Skeletal muscle satellite cell (primary cell): ENCODE data around the gene PIKFYVE. TPM values are rescaled to one million over a fixed set of nuclear protein-coding genes. Genes with fewer than 3 reads are reported as not detected.
"Not testable (repeated sequence)": the region's sequence is repeated elsewhere in the genome, so short reads cannot be mapped to it uniquely, and the experiment has no call there.

ENCODE experiments used
- H3K27me3 ChIP-seq: 2 replicates; pipeline ENCODE4 v1.7.0; 2013; ENCODE audit warnings: low read length; ENCODE audit not compliant: control insufficient read depth, insufficient read depth
- H3K36me3 ChIP-seq: 2 replicates; pipeline ENCODE4 v1.7.0; 2013; ENCODE audit warnings: mild to moderate bottlenecking, control low read depth, low read length; ENCODE audit not compliant: insufficient read depth
- H3K4me1 ChIP-seq: 2 replicates; pipeline ENCODE4 v1.7.0; 2013; ENCODE audit warnings: low read length; ENCODE audit not compliant: control insufficient read depth, insufficient read depth
- H3K4me2 ChIP-seq: 2 replicates; pipeline ENCODE4 v1.7.0; 2013; ENCODE audit warnings: mild to moderate bottlenecking, low read length
- H3K4me3 ChIP-seq: 2 replicates; pipeline ENCODE4 v1.7.0; 2013; ENCODE audit warnings: low read length
- H3K9ac ChIP-seq: 2 replicates; pipeline ENCODE4 v1.7.0; 2013; ENCODE audit warnings: mild to moderate bottlenecking, low read depth, low read length, moderate library complexity
- H3K9me3 ChIP-seq: replicated peaks from 2 replicates; pipeline ENCODE4 v1.7.0; 2013; ENCODE audit warnings: mild to moderate bottlenecking, control low read depth, low read length
- total RNA-seq: library from RNA; depleted of rRNA; stranded (reverse); fragments of >200 nt; gene quantifications from 2 replicates; pipeline ENCODE4 v1.2.3, GENCODE V29; 2012; rRNA removed

The PIKFYVE gene, protein sequence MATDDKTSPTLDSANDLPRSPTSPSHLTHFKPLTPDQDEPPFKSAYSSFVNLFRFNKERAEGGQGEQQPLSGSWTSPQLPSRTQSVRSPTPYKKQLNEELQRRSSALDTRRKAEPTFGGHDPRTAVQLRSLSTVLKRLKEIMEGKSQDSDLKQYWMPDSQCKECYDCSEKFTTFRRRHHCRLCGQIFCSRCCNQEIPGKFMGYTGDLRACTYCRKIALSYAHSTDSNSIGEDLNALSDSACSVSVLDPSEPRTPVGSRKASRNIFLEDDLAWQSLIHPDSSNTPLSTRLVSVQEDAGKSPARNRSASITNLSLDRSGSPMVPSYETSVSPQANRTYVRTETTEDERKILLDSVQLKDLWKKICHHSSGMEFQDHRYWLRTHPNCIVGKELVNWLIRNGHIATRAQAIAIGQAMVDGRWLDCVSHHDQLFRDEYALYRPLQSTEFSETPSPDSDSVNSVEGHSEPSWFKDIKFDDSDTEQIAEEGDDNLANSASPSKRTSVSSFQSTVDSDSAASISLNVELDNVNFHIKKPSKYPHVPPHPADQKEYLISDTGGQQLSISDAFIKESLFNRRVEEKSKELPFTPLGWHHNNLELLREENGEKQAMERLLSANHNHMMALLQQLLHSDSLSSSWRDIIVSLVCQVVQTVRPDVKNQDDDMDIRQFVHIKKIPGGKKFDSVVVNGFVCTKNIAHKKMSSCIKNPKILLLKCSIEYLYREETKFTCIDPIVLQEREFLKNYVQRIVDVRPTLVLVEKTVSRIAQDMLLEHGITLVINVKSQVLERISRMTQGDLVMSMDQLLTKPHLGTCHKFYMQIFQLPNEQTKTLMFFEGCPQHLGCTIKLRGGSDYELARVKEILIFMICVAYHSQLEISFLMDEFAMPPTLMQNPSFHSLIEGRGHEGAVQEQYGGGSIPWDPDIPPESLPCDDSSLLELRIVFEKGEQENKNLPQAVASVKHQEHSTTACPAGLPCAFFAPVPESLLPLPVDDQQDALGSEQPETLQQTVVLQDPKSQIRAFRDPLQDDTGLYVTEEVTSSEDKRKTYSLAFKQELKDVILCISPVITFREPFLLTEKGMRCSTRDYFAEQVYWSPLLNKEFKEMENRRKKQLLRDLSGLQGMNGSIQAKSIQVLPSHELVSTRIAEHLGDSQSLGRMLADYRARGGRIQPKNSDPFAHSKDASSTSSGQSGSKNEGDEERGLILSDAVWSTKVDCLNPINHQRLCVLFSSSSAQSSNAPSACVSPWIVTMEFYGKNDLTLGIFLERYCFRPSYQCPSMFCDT (N-terminal part only)
- 21.4 and 28.4 TPM in 2 replicates for total RNA-seq

DNA sequence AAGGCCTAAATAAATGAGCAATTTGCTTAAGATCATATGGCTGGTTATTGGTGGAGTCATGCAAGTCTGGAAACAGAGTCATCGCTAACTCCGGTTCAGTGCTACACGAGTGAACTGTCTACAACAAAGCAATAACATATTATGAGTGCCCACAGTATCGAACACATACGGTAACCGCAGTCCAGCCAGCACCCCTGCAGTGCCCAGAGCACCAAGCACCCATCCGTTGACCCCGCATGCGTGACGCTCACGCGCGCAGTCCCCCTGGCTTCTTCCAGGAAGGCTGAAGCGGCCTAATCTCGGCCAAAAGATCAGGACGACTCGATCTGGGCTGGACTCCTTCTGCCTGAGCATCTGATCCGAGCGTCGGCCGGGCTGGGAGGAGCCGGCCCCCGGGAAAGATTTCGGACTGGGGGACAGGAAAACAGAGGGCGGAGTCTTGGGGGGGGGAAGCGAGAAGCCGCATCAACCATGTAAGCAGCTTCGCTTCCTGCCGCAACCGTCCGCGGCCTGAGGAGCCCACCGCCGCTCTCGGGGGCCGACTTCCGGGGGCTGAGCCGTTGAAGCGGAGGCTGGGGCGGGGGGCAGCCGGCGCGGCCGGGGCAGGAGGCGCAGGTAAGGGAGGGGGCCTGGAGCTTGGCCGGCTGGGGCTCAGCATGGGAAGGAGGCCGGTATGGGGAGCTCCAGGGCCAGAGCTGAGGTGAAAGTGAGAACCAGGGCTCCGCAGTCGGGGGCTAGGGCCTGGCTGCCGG is at the start of gene PIKFYVE:
PIKFYVE (plus strand) TSS at position 455 of the 752 bp plus-strand sequence. CDS start 5,265 bp downstream, outside the sequence.
- H3K9me3 ChIP-seq = no peaks in the 10 kb centered on the region
- peak within 1 kb of the TSS; percentile 90 for H3K9ac ChIP-seq
- peak within 1 kb of the TSS; percentile 92 for H3K4me2 ChIP-seq
- H3K27me3 ChIP-seq = no peaks in the 10 kb centered on the region
- H3K4me1 ChIP-seq = peaks cover 20% of the 10 kb centered on the region
- H3K4me3 ChIP-seq = peak within 1 kb of the TSS; percentile 84
- H3K36me3 ChIP-seq = no peaks in the 10 kb centered on the region

DNA sequence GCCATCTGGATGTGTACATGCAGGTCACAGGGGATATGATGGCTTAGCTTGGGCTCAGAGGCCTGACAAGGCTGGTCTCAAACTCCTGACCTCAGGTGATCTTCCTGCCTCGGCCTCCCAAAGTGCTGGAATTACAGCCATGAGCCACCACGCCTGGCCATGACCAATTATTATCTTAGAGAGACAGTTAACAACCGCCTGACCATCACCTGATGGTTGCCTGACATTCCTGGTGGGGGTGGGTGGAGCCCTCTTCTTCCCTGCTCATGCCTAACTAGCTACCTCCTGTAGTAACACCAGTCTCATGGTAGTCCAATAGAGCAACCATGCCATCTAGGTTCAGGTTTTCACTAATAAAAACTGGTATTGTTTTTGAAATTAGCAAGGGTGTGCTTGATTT is 44.2 kb upstream of the PIKFYVE start:
- not testable (repeated sequence) for H3K9me3 ChIP-seq, H3K4me2 ChIP-seq, H3K9ac ChIP-seq, H3K27me3 ChIP-seq, H3K36me3 ChIP-seq, H3K4me3 ChIP-seq
- H3K4me1 ChIP-seq = peaks cover 19% of the 10 kb centered on the region

DNA sequence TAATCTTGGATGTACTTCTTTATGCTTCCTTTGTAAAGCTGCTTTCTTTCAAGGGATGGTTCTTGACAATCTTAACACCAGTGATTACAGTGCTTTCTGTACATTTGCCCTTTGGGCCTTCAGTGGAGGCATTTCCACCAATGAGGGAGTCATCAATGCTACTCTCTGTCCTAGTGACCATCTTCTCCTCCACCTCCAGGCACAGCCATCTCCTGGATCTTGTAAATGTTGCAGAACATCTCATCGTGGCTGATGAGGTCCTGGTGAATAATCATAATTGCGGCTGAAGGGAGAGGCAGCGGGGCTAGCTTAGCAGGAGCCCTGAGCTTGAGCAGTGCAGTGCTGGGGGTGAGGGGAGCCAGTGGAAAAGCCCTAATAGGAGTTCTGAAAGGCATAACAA is 43.7 kb upstream of the PIKFYVE start:
- no peak overlapping the region for H3K9ac ChIP-seq
- H3K9me3 ChIP-seq = no peaks in the 10 kb centered on the region
- no peaks in the 10 kb centered on the region for H3K27me3 ChIP-seq
- peak overlapping the region; percentile 16 for H3K4me2 ChIP-seq
- no peaks in the 10 kb centered on the region for H3K36me3 ChIP-seq
- H3K4me3 ChIP-seq = no peak overlapping the region
- H3K4me1 ChIP-seq = peaks cover 19% of the 10 kb centered on the region

DNA sequence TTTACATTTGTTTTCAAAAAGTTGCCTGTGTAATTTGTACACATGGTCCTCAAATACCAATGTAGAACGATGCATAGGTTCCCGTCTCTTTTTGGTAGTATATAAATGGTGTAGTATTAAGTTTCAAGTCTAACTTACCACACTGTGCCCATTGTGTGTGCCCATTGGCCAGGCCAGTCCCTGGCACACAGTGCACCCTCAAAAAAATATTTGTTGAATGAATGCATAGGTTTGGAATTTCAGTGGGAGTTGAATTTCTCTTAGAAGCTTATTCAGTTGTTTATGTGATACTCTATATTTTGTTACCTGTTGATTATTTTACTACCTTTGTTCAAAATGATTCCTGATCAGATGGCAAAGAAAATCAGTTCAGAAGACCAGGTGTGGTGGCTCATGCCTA is 41.3 kb upstream of the PIKFYVE start:
- Histone ChIP-seq H3K4me1 (peaks cover 19% of the 10 kb centered on the region), H3K4me2 (peak overlapping the region; percentile 33), H3K27me3 (no peaks in the 10 kb centered on the region), H3K9ac (no peak overlapping the region), H3K4me3 (no peak overlapping the region), H3K36me3 (no peaks in the 10 kb centered on the region), H3K9me3 (no peaks in the 10 kb centered on the region)

DNA sequence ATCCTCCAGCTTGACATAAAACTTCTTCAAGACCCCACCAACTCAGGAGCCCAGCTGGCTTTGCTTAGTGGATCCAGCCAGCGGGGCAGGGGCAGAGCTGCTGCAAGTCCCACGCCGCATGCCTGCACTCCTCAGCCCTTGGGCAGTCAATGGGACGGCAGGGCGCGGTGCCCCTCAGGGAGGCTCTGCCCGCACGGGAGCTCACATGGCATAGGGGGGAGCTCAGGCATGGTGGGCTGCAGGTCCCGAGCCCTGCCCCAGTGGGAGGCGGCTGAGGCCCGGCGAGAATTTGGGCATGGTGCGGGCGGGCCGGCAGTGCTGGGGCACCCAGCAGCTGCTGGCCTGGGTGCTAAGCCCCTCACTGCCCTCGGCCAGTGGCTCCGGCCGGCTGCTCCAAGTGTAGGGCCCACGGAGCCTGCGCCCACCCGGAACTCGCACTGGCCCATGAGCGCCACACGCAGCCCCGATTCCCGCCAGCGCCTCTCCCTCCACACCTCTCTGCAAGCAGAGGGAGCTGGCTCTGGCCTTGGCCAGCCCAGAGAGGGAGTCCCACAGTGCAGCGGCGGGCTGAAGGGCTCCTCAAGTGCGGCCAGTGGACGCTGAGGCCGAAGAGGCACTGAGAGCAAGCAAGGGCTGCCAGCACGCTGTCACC is 38.3 kb upstream of the PIKFYVE start:
- H3K27me3 ChIP-seq = no peaks in the 10 kb centered on the region
- no peak overlapping the region for H3K4me3 ChIP-seq
- no peak overlapping the region for H3K9ac ChIP-seq
- H3K36me3 ChIP-seq = no peaks in the 10 kb centered on the region
- H3K9me3 ChIP-seq = no peaks in the 10 kb centered on the region
- H3K4me1 ChIP-seq = peaks cover 11% of the 10 kb centered on the region
- H3K4me2 ChIP-seq = no peak overlapping the region

DNA sequence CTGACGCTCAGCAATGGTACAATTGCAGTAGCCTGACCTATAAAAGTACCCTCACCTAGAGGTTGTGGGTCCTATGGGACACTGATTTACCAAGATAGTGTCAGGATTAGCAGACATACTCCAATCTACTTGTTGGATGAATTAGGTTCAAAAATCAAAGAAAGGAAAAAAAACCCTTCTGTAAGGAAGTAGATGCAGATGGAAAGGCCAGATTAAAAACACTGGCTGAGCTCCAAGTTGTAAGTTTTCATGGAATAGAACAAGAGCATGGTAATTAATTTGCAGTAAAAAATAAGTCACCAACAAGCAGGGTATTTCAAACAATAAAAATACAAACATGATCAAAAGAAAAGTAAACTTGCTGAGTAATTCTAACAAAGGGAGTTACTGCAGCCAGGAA is 37.6 kb upstream of the PIKFYVE start:
- H3K4me1 ChIP-seq = peaks cover 9% of the 10 kb centered on the region
- no peak overlapping the region for H3K4me2 ChIP-seq
- no peak overlapping the region for H3K4me3 ChIP-seq
- H3K36me3 ChIP-seq = no peaks in the 10 kb centered on the region
- H3K9me3 ChIP-seq = no peaks in the 10 kb centered on the region
- no peaks in the 10 kb centered on the region for H3K27me3 ChIP-seq
- no peak overlapping the region for H3K9ac ChIP-seq

DNA sequence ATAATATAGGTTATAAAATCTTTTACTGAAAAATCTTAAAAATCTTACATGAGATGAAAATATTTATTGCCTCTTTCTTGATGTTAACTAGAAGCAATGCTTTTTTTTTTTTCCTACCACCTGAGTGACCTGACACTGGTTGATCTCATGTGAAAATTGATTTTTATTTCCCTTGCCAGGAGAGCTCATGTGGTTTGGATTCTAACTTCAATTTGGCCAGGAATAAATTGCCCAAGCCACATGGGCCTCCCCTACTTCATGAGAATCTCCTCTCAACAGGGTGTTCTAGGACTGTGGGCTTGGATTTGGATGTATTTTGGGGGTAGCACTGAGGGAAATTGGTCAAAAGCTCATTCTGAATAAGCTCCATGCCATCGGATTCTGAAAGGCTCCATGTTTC is 31.3 kb upstream of the PIKFYVE start:
- Histone ChIP-seq H3K9me3 (no peaks in the 10 kb centered on the region), H3K27me3 (no peaks in the 10 kb centered on the region), H3K4me1 (no peaks in the 10 kb centered on the region), H3K4me3 (no peak overlapping the region), H3K36me3 (peaks cover 23% of the 10 kb centered on the region), H3K9ac (no peak overlapping the region), H3K4me2 (no peak overlapping the region)

DNA sequence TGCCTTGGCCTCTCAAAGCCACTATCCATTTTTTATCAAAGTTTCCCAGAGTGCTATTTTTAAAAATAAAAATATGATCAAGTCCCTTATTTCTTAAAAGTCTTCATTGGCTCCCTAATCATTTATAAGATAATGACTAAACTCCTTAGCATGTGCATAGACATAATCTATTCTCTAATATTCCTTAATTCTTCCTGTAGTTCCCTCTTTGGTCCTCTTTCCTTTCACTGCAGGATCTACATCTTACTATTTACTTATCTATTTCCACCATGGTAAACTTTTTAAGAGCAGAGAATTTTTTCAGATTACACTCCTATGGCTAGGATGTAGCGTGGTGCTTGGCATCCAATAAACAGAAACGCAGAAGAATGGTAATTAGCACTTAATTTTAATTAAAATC is 30.2 kb upstream of the PIKFYVE start:
- Histone ChIP-seq H3K4me1 (no peaks in the 10 kb centered on the region), H3K9me3 (no peaks in the 10 kb centered on the region), H3K36me3 (peaks cover 26% of the 10 kb centered on the region)

DNA sequence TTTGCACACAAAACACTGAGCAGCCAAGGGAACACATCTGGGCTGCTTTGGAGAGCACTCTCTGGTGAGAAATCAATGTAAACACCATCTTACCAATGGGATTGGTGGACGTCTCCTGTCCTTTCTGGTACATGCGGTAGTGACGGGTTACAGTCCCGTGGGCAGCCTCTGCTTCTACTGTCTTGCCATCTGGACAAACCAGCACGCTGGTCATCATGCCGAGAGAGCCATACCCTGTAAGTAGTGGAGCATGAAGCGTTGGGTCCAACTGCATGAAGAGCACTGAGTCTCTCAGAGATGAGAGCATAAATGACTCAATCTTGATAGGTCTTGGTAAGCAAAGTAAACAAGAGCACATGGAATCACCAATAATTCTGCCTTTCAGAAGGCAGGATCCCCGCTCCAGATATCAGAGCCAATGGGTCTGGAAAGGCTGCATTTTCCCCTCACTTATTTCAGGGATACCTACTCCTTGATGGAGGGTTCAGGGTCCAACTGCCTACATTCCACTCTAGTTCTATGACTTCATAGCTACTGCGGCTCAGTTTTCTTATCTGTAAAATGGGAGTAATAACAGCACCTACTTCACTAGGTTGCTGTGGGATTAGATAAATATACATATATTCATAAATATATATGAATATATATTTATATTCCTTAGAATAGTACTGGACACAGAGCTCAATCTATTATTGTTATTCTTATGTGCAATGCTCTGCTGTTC is 26.1 kb upstream of the PIKFYVE start:
- H3K36me3 ChIP-seq = peaks cover 50% of the 10 kb centered on the region

More for the DNA sequence above, 30.2 kb upstream of the PIKFYVE start:
- Histone ChIP-seq H3K27me3 (no peaks in the 10 kb centered on the region), H3K4me3 (no peak overlapping the region), H3K9ac (no peak overlapping the region), H3K4me2 (no peak overlapping the region)

More for the DNA sequence above, 26.1 kb upstream of the PIKFYVE start:
- Histone ChIP-seq H3K4me3 (no peak overlapping the region), H3K9ac (no peak overlapping the region), H3K4me1 (no peaks in the 10 kb centered on the region), H3K4me2 (no peak overlapping the region), H3K9me3 (no peaks in the 10 kb centered on the region), H3K27me3 (no peaks in the 10 kb centered on the region)
